ENCODE measurements around the gene TMEM178A. TPM values are rescaled to one million over a fixed set of nuclear protein-coding genes. Genes with fewer than 3 reads are reported as not detected.

Gene TMEM178A
- total and polyA plus RNA-seq, 2 of the 8 experiments (the other 6 are each of a cell fraction or from before 2014, with no cell fraction given): 11.2 to 14.9 TPM

Other genes with a start within 250 kb of the TMEM178A start
- gene MAP4K3, start 228.6 kb upstream of the TMEM178A start, total RNA-seq (2021; fragmentation: NEBNext Ultra II Directional; extraction: Animal tissue kit (Norgen Biotek cat#: 25700)): 63.0 and 70.8 TPM in 2 replicates
- gene MAP4K3, start 228.6 kb upstream of the TMEM178A start, polyA plus RNA-seq (2011; rRNA removed): 6.5 and 11.4 TPM in 2 replicates
- gene THUMPD2, start 113.3 kb downstream of the TMEM178A start, total RNA-seq (2021; fragmentation: NEBNext Ultra II Directional; extraction: Animal tissue kit (Norgen Biotek cat#: 25700)): 15.5 and 17.0 TPM in 2 replicates
- gene THUMPD2, start 113.3 kb downstream of the TMEM178A start, polyA plus RNA-seq (2011; rRNA removed): 3.8 and 8.6 TPM in 2 replicates

Data from H1 (cell line).